Adrenal gland (tissue), 5 donors: ENCODE data around the gene MSMB.
A peak's percentile ranks its signal among the peaks of the same experiment; 100 is the strongest.

Source experiments
- POLR2A ChIP-seq, 2 donors: fragments of 450-650 bp; IDR thresholded peaks; one replicate each; pipeline ENCODE4 v1.6.1; 2017; ENCODE audit warnings: antibody characterized with exemption in 2 of 2, mild to moderate bottlenecking in 2 of 2, moderate library complexity in 1 of 2
- TF ChIP-seq, protein P1 (sequence below), 6 experiments: fragments of 450-650 bp in 4 of 6; fragments of 200-600 bp in 2 of 6; sonication (generic) in 1 of 6; IDR thresholded peaks; 1 replicate in 5 of 6; 2 replicates in 1 of 6; pipeline versions ENCODE4 v1.5.1 to v1.8.0; 2016 to 2021; ENCODE audit warnings: antibody characterized with exemption in 6 of 6, mild to moderate bottlenecking in 2 of 6, moderate library complexity in 1 of 6
- donor health status: DM: no; HTN: no; CAD: no.

GRCh38 chr10:46028584-46029460 is 17.2 kb downstream of the MSMB start:
- no peak for TF ChIP-seq POLR2A (IDR thresholded peaks at IDR 0.05)
- TF ChIP-seq, protein P1, sequence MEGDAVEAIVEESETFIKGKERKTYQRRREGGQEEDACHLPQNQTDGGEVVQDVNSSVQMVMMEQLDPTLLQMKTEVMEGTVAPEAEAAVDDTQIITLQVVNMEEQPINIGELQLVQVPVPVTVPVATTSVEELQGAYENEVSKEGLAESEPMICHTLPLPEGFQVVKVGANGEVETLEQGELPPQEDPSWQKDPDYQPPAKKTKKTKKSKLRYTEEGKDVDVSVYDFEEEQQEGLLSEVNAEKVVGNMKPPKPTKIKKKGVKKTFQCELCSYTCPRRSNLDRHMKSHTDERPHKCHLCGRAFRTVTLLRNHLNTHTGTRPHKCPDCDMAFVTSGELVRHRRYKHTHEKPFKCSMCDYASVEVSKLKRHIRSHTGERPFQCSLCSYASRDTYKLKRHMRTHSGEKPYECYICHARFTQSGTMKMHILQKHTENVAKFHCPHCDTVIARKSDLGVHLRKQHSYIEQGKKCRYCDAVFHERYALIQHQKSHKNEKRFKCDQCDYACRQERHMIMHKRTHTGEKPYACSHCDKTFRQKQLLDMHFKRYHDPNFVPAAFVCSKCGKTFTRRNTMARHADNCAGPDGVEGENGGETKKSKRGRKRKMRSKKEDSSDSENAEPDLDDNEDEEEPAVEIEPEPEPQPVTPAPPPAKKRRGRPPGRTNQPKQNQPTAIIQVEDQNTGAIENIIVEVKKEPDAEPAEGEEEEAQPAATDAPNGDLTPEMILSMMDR (IDR thresholded peaks at IDR 0.05): peak; percentile 44 to 71 (median 66)
